Activated T-cell treated with anti-CD3 and anti-CD28 coated beads for 4 hours (primary cell): ENCODE data around the gene DCUN1D2.
"Not testable (repeated sequence)": the region's sequence is repeated elsewhere in the genome, so short reads cannot be mapped to it uniquely, and the experiment has no call there.

Experiments
- DNase-seq: peaks from one replicate; pipeline ENCODE4 v3.0.0-alpha.2; 2020

Gene DCUN1D2

GRCh38 chr13:113442354-113442984 lies 48.0 kb downstream of the DCUN1D2 start:
- no peak for DNase-seq

- DNase-seq, result no peak
These were observed 48.9 kb downstream of the DCUN1D2 start for GRCh38 chr13:113441661-113442060.

GRCh38 chr13:113437408-113438010 lies 53.0 kb downstream of the DCUN1D2 start:
- no peak for DNase-seq

GRCh38 chr13:113436866-113437265 lies 53.6 kb downstream of the DCUN1D2 start:
- DNase-seq, result not testable (repeated sequence)

GRCh38 chr13:113435907-113436306 lies 54.6 kb downstream of the DCUN1D2 start:
- not testable (repeated sequence) for DNase-seq

GRCh38 chr13:113433391-113433916 lies 57.1 kb downstream of the DCUN1D2 start:
- no peak for DNase-seq

GRCh38 chr13:113432506-113433270 lies 57.8 kb downstream of the DCUN1D2 start:
- no peak for DNase-seq

GRCh38 chr13:113431171-113431570 lies 59.3 kb downstream of the DCUN1D2 start:
- DNase-seq, result no peak

GRCh38 chr13:113430378-113431110 lies 60.0 kb downstream of the DCUN1D2 start:
- no peak for DNase-seq

- no peak for DNase-seq
These were observed 60.9 kb downstream of the DCUN1D2 start for GRCh38 chr13:113429608-113429985.

- DNase-seq, result no peak
These were observed 61.5 kb downstream of the DCUN1D2 start for GRCh38 chr13:113428871-113429607.

GRCh38 chr13:113428469-113428865 lies 62.0 kb downstream of the DCUN1D2 start:
- no peak for DNase-seq

- DNase-seq, result no peak
These were observed 62.7 kb downstream of the DCUN1D2 start for GRCh38 chr13:113427562-113428468.

- DNase-seq, result no peak
These were observed 63.9 kb downstream of the DCUN1D2 start for GRCh38 chr13:113426591-113426986.

GRCh38 chr13:113425941-113426590 lies 64.4 kb downstream of the DCUN1D2 start:
- DNase-seq, result no peak

- DNase-seq, result no peak
These were observed 66.9 kb downstream of the DCUN1D2 start for GRCh38 chr13:113423520-113424163.

- no peak for DNase-seq
These were observed 67.5 kb downstream of the DCUN1D2 start for GRCh38 chr13:113422807-113423519.

GRCh38 chr13:113421673-113422270 lies 68.7 kb downstream of the DCUN1D2 start:
- DNase-seq, result no peak
